ENCODE data around the gene GPC6.

DNA sequence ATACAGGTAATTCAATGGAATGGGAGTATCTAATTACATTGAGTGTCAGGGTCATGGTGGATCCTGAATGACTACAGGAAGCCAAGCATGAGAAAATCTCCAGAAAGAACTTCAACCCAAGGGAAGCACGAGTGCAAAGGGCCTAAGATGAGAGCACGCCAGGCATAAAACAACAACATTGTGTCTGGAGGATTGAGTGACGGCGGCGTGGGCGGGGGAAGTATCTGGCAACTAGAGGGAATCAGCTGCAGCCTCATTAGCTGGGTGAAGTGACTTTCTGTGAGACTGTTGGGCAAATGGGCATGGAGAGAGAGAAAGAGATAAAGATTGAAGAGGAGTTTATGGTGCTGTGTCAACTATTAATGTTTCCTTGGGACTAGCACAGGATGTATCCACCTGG lies 194.3 kb downstream of the GPC6 start:
- TF ChIP-seq, protein P1, sequence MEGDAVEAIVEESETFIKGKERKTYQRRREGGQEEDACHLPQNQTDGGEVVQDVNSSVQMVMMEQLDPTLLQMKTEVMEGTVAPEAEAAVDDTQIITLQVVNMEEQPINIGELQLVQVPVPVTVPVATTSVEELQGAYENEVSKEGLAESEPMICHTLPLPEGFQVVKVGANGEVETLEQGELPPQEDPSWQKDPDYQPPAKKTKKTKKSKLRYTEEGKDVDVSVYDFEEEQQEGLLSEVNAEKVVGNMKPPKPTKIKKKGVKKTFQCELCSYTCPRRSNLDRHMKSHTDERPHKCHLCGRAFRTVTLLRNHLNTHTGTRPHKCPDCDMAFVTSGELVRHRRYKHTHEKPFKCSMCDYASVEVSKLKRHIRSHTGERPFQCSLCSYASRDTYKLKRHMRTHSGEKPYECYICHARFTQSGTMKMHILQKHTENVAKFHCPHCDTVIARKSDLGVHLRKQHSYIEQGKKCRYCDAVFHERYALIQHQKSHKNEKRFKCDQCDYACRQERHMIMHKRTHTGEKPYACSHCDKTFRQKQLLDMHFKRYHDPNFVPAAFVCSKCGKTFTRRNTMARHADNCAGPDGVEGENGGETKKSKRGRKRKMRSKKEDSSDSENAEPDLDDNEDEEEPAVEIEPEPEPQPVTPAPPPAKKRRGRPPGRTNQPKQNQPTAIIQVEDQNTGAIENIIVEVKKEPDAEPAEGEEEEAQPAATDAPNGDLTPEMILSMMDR (conservative IDR thresholded peaks at IDR 0.05; ENCODE audit: low read length): no peak
- TF ChIP-seq EZH2phosphoT487 (IDR thresholded peaks at IDR 0.05; ENCODE audit: borderline replicate concordance, low read depth, low read length): no peak

Measured in OCI-LY7 (cell line).